Umbilical cord (tissue), 2 donors: ENCODE results near the gene TTC23L. TPM values are rescaled to one million over a fixed set of nuclear protein-coding genes. Genes with fewer than 3 reads are reported as not detected.
A peak's percentile ranks its signal among the peaks of the same experiment; 100 is the strongest.

ENCODE experiments used
- DNase-seq: peaks from one replicate; pipeline ENCODE4 v3.0.0-alpha.2; 2015; ENCODE audit warnings: low spot score
- total RNA-seq: library from RNA; depleted of rRNA; stranded (reverse); fragments of >200 nt; gene quantifications from one replicate; pipeline ENCODE4 v1.2.3, GENCODE V29; 2014; ENCODE audit warnings: low replicate concordance; ENCODE audit not compliant: insufficient read depth

Gene TTC23L
- total RNA-seq, 1 donor from 2014 or later, result 0.72 TPM

- DNase-seq, result no peak
These were observed 5.9 kb upstream of the TTC23L start for GRCh38 chr5:34833090-34833489.

- DNase-seq, result no peak
These were observed 4.8 kb upstream of the TTC23L start for GRCh38 chr5:34833976-34834793.

GRCh38 chr5:34834794-34835089, 4.2 kb upstream of the TTC23L start:
- DNase-seq, result no peak

- no peak for DNase-seq
These were observed 3.3 kb upstream of the TTC23L start for GRCh38 chr5:34835664-34836063.

- DNase-seq, result no peak
These were observed 2.9 kb downstream of the TTC23L start for GRCh38 chr5:34841816-34842215.

GRCh38 chr5:34842554-34842953, 3.6 kb downstream of the TTC23L start:
- no peak for DNase-seq

GRCh38 chr5:34843497-34843896, 4.5 kb downstream of the TTC23L start:
- DNase-seq, result no peak

GRCh38 chr5:34844106-34844505, 5.1 kb downstream of the TTC23L start:
- DNase-seq, result no peak

- no peak for DNase-seq
These were observed 6.0 kb downstream of the TTC23L start for GRCh38 chr5:34844999-34845398.

GRCh38 chr5:34847056-34847455, 8.1 kb downstream of the TTC23L start:
- no peak for DNase-seq

- DNase-seq, result no peak
These were observed 8.6 kb downstream of the TTC23L start for GRCh38 chr5:34847552-34847951.

- DNase-seq, result no peak
These were observed 9.3 kb downstream of the TTC23L start for GRCh38 chr5:34848230-34848629.

GRCh38 chr5:34849253-34849652, 10.3 kb downstream of the TTC23L start:
- DNase-seq, result no peak

- DNase-seq, result peak; percentile 30
These were observed 15.7 kb downstream of the TTC23L start for GRCh38 chr5:34854459-34855174.

GRCh38 chr5:34857161-34857560, 18.2 kb downstream of the TTC23L start:
- no peak for DNase-seq

GRCh38 chr5:34857894-34858293, 18.9 kb downstream of the TTC23L start:
- no peak for DNase-seq

GRCh38 chr5:34858790-34859189, 19.8 kb downstream of the TTC23L start:
- no peak for DNase-seq

GRCh38 chr5:34859253-34859652, 20.3 kb downstream of the TTC23L start:
- no peak for DNase-seq

- no peak for DNase-seq
These were observed 25.0 kb downstream of the TTC23L start for GRCh38 chr5:34863946-34864345.

- DNase-seq, result peak; percentile 35
These were observed 26.1 kb downstream of the TTC23L start for GRCh38 chr5:34865091-34865490.

GRCh38 chr5:34866989-34867471, 28.1 kb downstream of the TTC23L start:
- DNase-seq, result no peak

- no peak for DNase-seq
These were observed 28.7 kb downstream of the TTC23L start for GRCh38 chr5:34867660-34868059.

- DNase-seq, result no peak
These were observed 29.8 kb downstream of the TTC23L start for GRCh38 chr5:34868791-34869190.
